Lung (tissue), 12 donors: Measurements from ENCODE around the gene NDUFV1. TPM values are rescaled to one million over a fixed set of nuclear protein-coding genes. Genes with fewer than 3 reads are reported as not detected.
A peak's percentile ranks its signal among the peaks of the same experiment; 100 is the strongest.

ENCODE experiments used
- ATAC-seq: fragments of 200-7000 bp; cut with Tn5 transposase; one replicate; pipeline ENCODE4 v1.9.1; 2020; ENCODE audit warnings: moderate number of reproducible peaks; ENCODE audit not compliant: insufficient read depth, low FRiP score
- DNase-seq, 3 donors: peaks; one replicate each; pipeline ENCODE4 v3.0.0-alpha.2; 2013 to 2017
- H3K27ac ChIP-seq, 2 donors: one replicate each; pipeline ENCODE4 v1.5.1; 2013; ENCODE audit warnings: mild to moderate bottlenecking in 2 of 2, moderate library complexity in 2 of 2, control low read depth in 1 of 2, inconsistent platforms in 1 of 2, low read depth in 1 of 2, low read length in 1 of 2
- H3K27me3 ChIP-seq, 3 donors: one replicate each; pipeline ENCODE4 v1.5.1; 2013; ENCODE audit warnings: low read length in 2 of 3; ENCODE audit not compliant: control insufficient read depth in 3 of 3, insufficient read depth in 3 of 3
- H3K36me3 ChIP-seq, 4 donors: one replicate each; pipeline ENCODE4 v1.5.1; 2013; ENCODE audit warnings: low read length in 4 of 4, mild to moderate bottlenecking in 1 of 4, moderate library complexity in 1 of 4; ENCODE audit not compliant: control insufficient read depth in 4 of 4, insufficient read depth in 4 of 4
- H3K4me1 ChIP-seq, 5 donors: one replicate each; pipeline ENCODE4 v1.5.1; 2013; ENCODE audit warnings: low read length in 5 of 5, mild to moderate bottlenecking in 2 of 5, moderate library complexity in 1 of 5; ENCODE audit not compliant: control insufficient read depth in 5 of 5, insufficient read depth in 5 of 5
- H3K4me3 ChIP-seq: one replicate; pipeline ENCODE4 v1.5.1; 2013; ENCODE audit warnings: mild to moderate bottlenecking, control low read depth, moderate library complexity
- H3K9ac ChIP-seq, 2 donors: one replicate each; pipeline ENCODE4 v1.5.1; 2013; ENCODE audit warnings: low read length in 2 of 2, control low read depth in 1 of 2; ENCODE audit not compliant: insufficient read depth in 1 of 2
- H3K9me3 ChIP-seq, 4 donors: one replicate each; pipeline ENCODE4 v1.5.1; 2013; ENCODE audit warnings: low read length in 3 of 4, mild to moderate bottlenecking in 1 of 4, moderate library complexity in 1 of 4; ENCODE audit not compliant: control insufficient read depth in 4 of 4, insufficient read depth in 3 of 4
- CTCF ChIP-seq: IDR thresholded peaks from 2 replicates; pipeline ENCODE4 v1.5.1; 2012; ENCODE audit warnings: mild to moderate bottlenecking; ENCODE audit errors: control extremely low read depth, extremely low read depth
- WGBS, 2 donors: extraction: QIAGEN DNeasy Blood & Tissue Kit; methylation state at CpG; one replicate each; pipeline ENCODE4 v1.1.7; 2013; 5-methylcytosine and 5-hydroxymethylcytosine counted together
- polyA plus RNA-seq, 2 donors: library from polyadenylated mRNA; stranded (reverse); fragments of 200-250 nt; gene quantifications; one replicate each; pipeline ENCODE4 v1.2.1, GENCODE V29; 2013
- total RNA-seq, 2 donors: library from RNA; depleted of rRNA in 1 of 2; stranded (reverse); fragments of >200 nt in 1 of 2; gene quantifications; one replicate each; pipeline ENCODE4 v1.2.1, GENCODE V29; 2014 to 2021
- donor health status: control.
- donor health status: control.
- donor health status: Bipolar disorder and iron deficiency.
- donor health status: healthy.
- donor health status: DM: yes; HTN: yes; CAD: no.

NDUFV1 gene
- total and polyA plus RNA-seq, 4 donors, result 113 to 191 (median 140) TPM

- 93 to 95% methylated on average over 37 of the region's 37 CpGs for WGBS, 2 donors
- DNase-seq (no peak), ATAC-seq (no peak)
- H3K27me3 ChIP-seq, result peaks cover 0 to 2% (median under 1%) of the 10 kb centered on the region in 3 donors
- H3K27ac ChIP-seq, result no peak overlapping the region
- peaks cover 0 to 37% (median 5%) of the 10 kb centered on the region in 4 donors for H3K36me3 ChIP-seq
- no peak overlapping the region for H3K9ac ChIP-seq
- peaks cover 0 to 14% (median 4%) of the 10 kb centered on the region in 5 donors for H3K4me1 ChIP-seq
- H3K9me3 ChIP-seq, result no peaks in the 10 kb centered on the region
- no peak for TF ChIP-seq CTCF
- H3K4me3 ChIP-seq, result no peak overlapping the region
Observed at GRCh38 chr11:67611704-67612587, 5.2 kb downstream of the NDUFV1 start.

- peaks cover 0 to 3% (median 2%) of the 10 kb centered on the region in 3 donors for H3K27me3 ChIP-seq
- H3K9me3 ChIP-seq, result no peaks in the 10 kb centered on the region
- H3K4me3 ChIP-seq, result no peak overlapping the region
- H3K4me1 ChIP-seq, result peaks cover 0 to 8% (median 0%) of the 10 kb centered on the region in 5 donors
- no peak for DNase-seq
- no peak for ATAC-seq
- no peak overlapping the region for H3K27ac ChIP-seq
- H3K36me3 ChIP-seq, result peaks cover 0 to 37% (median 5%) of the 10 kb centered on the region in 4 donors
- 93% methylated on average over 13 of the region's 13 CpGs for WGBS, 2 donors
- no peak overlapping the region for H3K9ac ChIP-seq
- no peak for TF ChIP-seq CTCF
Observed at GRCh38 chr11:67612751-67613150, 6.0 kb downstream of the NDUFV1 start.

GRCh38 chr11:67613313-67613959 lies 6.7 kb downstream of the NDUFV1 start:
- no peak for TF ChIP-seq CTCF
- Histone ChIP-seq H3K4me3 (no peak overlapping the region), H3K27ac (peak overlapping the region; percentile 3 to 52), H3K27me3 (peaks cover 0 to 3% (median 2%) of the 10 kb centered on the region in 3 donors), H3K36me3 (peaks cover 0 to 37% (median 5%) of the 10 kb centered on the region in 4 donors), H3K4me1 (peaks cover 0 to 7% (median 0%) of the 10 kb centered on the region in 5 donors), H3K9me3 (no peaks in the 10 kb centered on the region), H3K9ac (no peak overlapping the region)
- DNase-seq, result no peak
- 81 to 84% methylated on average over 17 of the region's 17 CpGs for WGBS, 2 donors
- no peak for ATAC-seq
